ENCODE measurements around the gene ADAP1. TPM values are rescaled to one million over a fixed set of nuclear protein-coding genes. Genes with fewer than 3 reads are reported as not detected.

Gene ADAP1
- total RNA-seq, 1 experiment from 2014 or later: 3.1 TPM

- ATAC-seq (no peak), DNase-seq (ENCODE audit: low read depth, low spot score) (no peak)
- no peaks in the 10 kb centered on the region for H3K27me3 ChIP-seq (ENCODE audit: control insufficient read depth, insufficient read depth, low read length)
- no peaks in the 10 kb centered on the region for H3K4me1 ChIP-seq (ENCODE audit: control insufficient read depth, insufficient read depth, low read length)
- no TSS peak for BruUV-seq (replicated peaks)
- H3K9me3 ChIP-seq (ENCODE audit: control insufficient read depth, insufficient read depth, low read depth, low read length): no peaks in the 10 kb centered on the region
- H3K27ac ChIP-seq (ENCODE audit: low read length): no peak overlapping the region
- peaks cover 3% of the 10 kb centered on the region; the same call in 1 of the 2 replicates for H3K36me3 ChIP-seq (ENCODE audit: control insufficient read depth, insufficient read depth, low read length)
- ChIA-PET POLR2A (interaction anchor here (0.6 kb wide), 1 partner anchor 247 kb away, joined by 4 read pairs; no protein-coding TSS in a partner anchor), CTCF (no interaction called here)
- TF ChIP-seq TCF7L2 (IDR thresholded peaks at IDR 0.05; ENCODE audit: low read depth, low read length): no peak
- intact Hi-C loops (cut with micrococcal nuclease; ENCODE audit: unreplicated experiment): no loop called here
- in situ Hi-C loops (cut with HindIII; ENCODE audit: low pct_unique_long_range_greater_than_20kb, low sequenced_read_pairs): no loop called here
- H3K4me3 ChIP-seq (ENCODE audit: low read depth in 2 of 2, low read length in 2 of 2): no peak overlapping the region
These were observed 63.2 kb downstream of the ADAP1 start for GRCh38 chr7:891291-891690.

GRCh38 chr7:890868-891267 is 63.6 kb downstream of the ADAP1 start:
- TF ChIP-seq SIN3A (IDR thresholded peaks at IDR 0.05; ENCODE audit: borderline replicate concordance, insufficient read depth, low read depth, low read length): no peak
- no peak for TF ChIP-seq REST (IDR thresholded peaks at IDR 0.05; ENCODE audit: insufficient read depth in 1 of 2, low read depth in 2 of 2, low read length in 1 of 2)
- no peak for TF ChIP-seq CTCF (IDR thresholded peaks at IDR 0.05)
- no peak for TF ChIP-seq TCF7L2 (IDR thresholded peaks at IDR 0.05; ENCODE audit: low read depth, low read length)
- no peak for TF ChIP-seq POLR2AphosphoS5 (IDR thresholded peaks at IDR 0.05; ENCODE audit: low read depth, low read length)
- no peak for DNase-seq (ENCODE audit: low read depth, low spot score)
- Histone ChIP-seq H3K36me3 (ENCODE audit: control insufficient read depth, insufficient read depth, low read length) (no peaks in the 10 kb centered on the region; the same call in 1 of the 2 replicates), H3K4me3 (ENCODE audit: low read depth in 2 of 2, low read length in 2 of 2) (no peak overlapping the region), H3K9me3 (ENCODE audit: control insufficient read depth, insufficient read depth, low read depth, low read length) (no peaks in the 10 kb centered on the region), H3K4me1 (ENCODE audit: control insufficient read depth, insufficient read depth, low read length) (no peaks in the 10 kb centered on the region), H3K27me3 (ENCODE audit: control insufficient read depth, insufficient read depth, low read length) (no peaks in the 10 kb centered on the region), H3K27ac (ENCODE audit: low read length) (no peak overlapping the region)
- ATAC-seq: no peak
- in situ Hi-C loops (cut with HindIII; ENCODE audit: low pct_unique_long_range_greater_than_20kb, low sequenced_read_pairs) (no loop called here), intact Hi-C loops (cut with micrococcal nuclease; ENCODE audit: unreplicated experiment) (no loop called here)
- BruUV-seq (replicated peaks): no TSS peak
- CTCF ChIA-PET: no interaction called here
- POLR2A ChIA-PET: interaction anchor here (0.6 kb wide), 1 partner anchor 248 kb away, joined by 4 read pairs; no protein-coding TSS in a partner anchor

- no TSS peak for BruUV-seq (replicated peaks)
- in situ Hi-C loops (cut with HindIII; ENCODE audit: low pct_unique_long_range_greater_than_20kb, low sequenced_read_pairs) (no loop called here), intact Hi-C loops (cut with micrococcal nuclease; ENCODE audit: unreplicated experiment) (no loop called here)
- no peaks in the 10 kb centered on the region for H3K27me3 ChIP-seq (ENCODE audit: control insufficient read depth, insufficient read depth, low read length)
- DNase-seq (ENCODE audit: low read depth, low spot score) (no peak), ATAC-seq (no peak)
- ChIA-PET POLR2A (no interaction called here), CTCF (no interaction called here)
- peaks cover 1% of the 10 kb centered on the region; the same call in 1 of the 2 replicates for H3K4me1 ChIP-seq (ENCODE audit: control insufficient read depth, insufficient read depth, low read length)
- no peak overlapping the region for H3K4me3 ChIP-seq (ENCODE audit: low read depth in 2 of 2, low read length in 2 of 2)
- H3K9me3 ChIP-seq (ENCODE audit: control insufficient read depth, insufficient read depth, low read depth, low read length): no peaks in the 10 kb centered on the region
- H3K27ac ChIP-seq (ENCODE audit: low read length): no peak overlapping the region
- TF ChIP-seq SIN3A (IDR thresholded peaks at IDR 0.05; ENCODE audit: borderline replicate concordance, insufficient read depth, low read depth, low read length) (no peak), REST (IDR thresholded peaks at IDR 0.05; ENCODE audit: insufficient read depth in 1 of 2, low read depth in 2 of 2, low read length in 1 of 2) (no peak), TCF7L2 (IDR thresholded peaks at IDR 0.05; ENCODE audit: low read depth, low read length) (no peak), CTCF (IDR thresholded peaks at IDR 0.05) (no peak), POLR2AphosphoS5 (IDR thresholded peaks at IDR 0.05; ENCODE audit: low read depth, low read length) (no peak)
- H3K36me3 ChIP-seq (ENCODE audit: control insufficient read depth, insufficient read depth, low read length): no peaks in the 10 kb centered on the region; the same call in 1 of the 2 replicates
These were observed 65.1 kb downstream of the ADAP1 start for GRCh38 chr7:889391-889790.
